Right atrium auricular region (tissue), 2 donors: ENCODE data around the gene RPUSD2. TPM values are rescaled to one million over a fixed set of nuclear protein-coding genes. Genes with fewer than 3 reads are reported as not detected.

ENCODE experiments used
- DNase-seq: peaks from one replicate; pipeline ENCODE4 v3.0.0-alpha.2; 2019; ENCODE audit warnings: low spot score
- H3K27ac ChIP-seq, 2 donors: fragments of 200-600 bp; sonication (generic); 1 replicate in 1 of 2; 2 replicates in 1 of 2; pipeline ENCODE4 v1.5.1; 2016 to 2019
- H3K27me3 ChIP-seq, 2 donors: fragments of 200-600 bp; sonication (generic); one replicate each; pipeline versions ENCODE4 v1.5.1 to v1.6.0; 2017 to 2019
- H3K36me3 ChIP-seq: fragments of 200-600 bp; sonication (generic); one replicate; pipeline ENCODE4 v1.5.1; 2016
- H3K4me1 ChIP-seq, 2 donors: fragments of 200-600 bp; sonication (generic); one replicate each; pipeline versions ENCODE4 v1.5.1 to v1.6.0; 2017 to 2019
- H3K4me3 ChIP-seq, 2 donors: fragments of 200-600 bp; sonication (generic); 1 replicate in 1 of 2; 2 replicates in 1 of 2; pipeline ENCODE4 v1.5.1; 2017 to 2019; ENCODE audit warnings: mild to moderate bottlenecking in 1 of 2, moderate library complexity in 1 of 2
- H3K9me3 ChIP-seq, 2 donors: fragments of 200-600 bp; sonication (generic); one replicate each; pipeline ENCODE4 v1.5.1; 2019
- CTCF ChIP-seq, 2 donors: fragments of 200-600 bp; sonication (generic); IDR thresholded peaks; one replicate each; pipeline ENCODE4 v1.5.1; 2019; ENCODE audit warnings: antibody characterized with exemption in 2 of 2
- total RNA-seq, 2 donors: library from RNA; depleted of rRNA; stranded (reverse); fragments of >200 nt; gene quantifications; one replicate each; pipeline ENCODE4 v1.1.0, GENCODE V29; 2016

The RPUSD2 gene
- total RNA-seq, 2 donors from 2014 or later, result 5.6 to 8.5 TPM

- H3K4me1 ChIP-seq, result peaks cover 0 to 27% of the 10 kb centered on the region in 2 donors
- no peak overlapping the region for H3K4me3 ChIP-seq
- DNase-seq, result no peak
- H3K27ac ChIP-seq, result no peak overlapping the region
- H3K36me3 ChIP-seq, result peaks cover 14% of the 10 kb centered on the region
- H3K27me3 ChIP-seq, result no peaks in the 10 kb centered on the region
- no peaks in the 10 kb centered on the region for H3K9me3 ChIP-seq
- TF ChIP-seq CTCF (IDR thresholded peaks at IDR 0.05), result no peak
Observed at GRCh38 chr15:40558952-40559742, 10.0 kb upstream of the RPUSD2 start.

- no peak for TF ChIP-seq CTCF (IDR thresholded peaks at IDR 0.05)
- no peak for DNase-seq
- no peak overlapping the region for H3K4me3 ChIP-seq
- no peak overlapping the region for H3K27ac ChIP-seq
- peaks cover 0 to 29% of the 10 kb centered on the region in 2 donors for H3K4me1 ChIP-seq
- no peaks in the 10 kb centered on the region for H3K9me3 ChIP-seq
- no peaks in the 10 kb centered on the region for H3K27me3 ChIP-seq
- peaks cover 4% of the 10 kb centered on the region for H3K36me3 ChIP-seq
Observed at GRCh38 chr15:40562691-40563090, 6.4 kb upstream of the RPUSD2 start.

GRCh38 chr15:40563426-40563825 lies 5.7 kb upstream of the RPUSD2 start:
- no peaks in the 10 kb centered on the region for H3K27me3 ChIP-seq
- no peak for DNase-seq
- no peak overlapping the region for H3K27ac ChIP-seq
- H3K36me3 ChIP-seq, result peaks cover 4% of the 10 kb centered on the region
- no peak for TF ChIP-seq CTCF (IDR thresholded peaks at IDR 0.05)
- no peaks in the 10 kb centered on the region for H3K9me3 ChIP-seq
- peaks cover 0 to 29% of the 10 kb centered on the region in 2 donors for H3K4me1 ChIP-seq
- H3K4me3 ChIP-seq, result no peak overlapping the region

- DNase-seq, result peak; percentile 99
- H3K4me3 ChIP-seq, result peak within 1 kb of the TSS; percentile 64 to 83
- peaks cover 0 to 36% of the 10 kb centered on the region in 2 donors for H3K4me1 ChIP-seq
- TF ChIP-seq CTCF (IDR thresholded peaks at IDR 0.05), result no peak
- H3K27ac ChIP-seq, result peak within 1 kb of the TSS; percentile 89 to 96
- peaks cover 4% of the 10 kb centered on the region for H3K36me3 ChIP-seq
- no peaks in the 10 kb centered on the region for H3K27me3 ChIP-seq
- no peaks in the 10 kb centered on the region for H3K9me3 ChIP-seq
Observed at GRCh38 chr15:40564591-40565332, 4.3 kb upstream of the RPUSD2 start, which contains the start of gene CCDC32. TSS of gene CCDC32 (minus strand) at chr15:40565042. CDS start at chr15:40563015, 2,027 bp downstream.

GRCh38 chr15:40565333-40566238 lies 3.5 kb upstream of the RPUSD2 start:
- Histone ChIP-seq H3K4me1 (peaks cover 0 to 45% of the 10 kb centered on the region in 2 donors), H3K4me3 (peak overlapping the region; percentile 24 to 64), H3K9me3 (no peaks in the 10 kb centered on the region), H3K27me3 (no peaks in the 10 kb centered on the region), H3K36me3 (peaks cover 4% of the 10 kb centered on the region), H3K27ac (peak overlapping the region; percentile 89 to 96)
- TF ChIP-seq CTCF (IDR thresholded peaks at IDR 0.05), result no peak
- DNase-seq, result no peak
